ENCODE results near the gene HAUS7.

HAUS7 gene

DNA sequence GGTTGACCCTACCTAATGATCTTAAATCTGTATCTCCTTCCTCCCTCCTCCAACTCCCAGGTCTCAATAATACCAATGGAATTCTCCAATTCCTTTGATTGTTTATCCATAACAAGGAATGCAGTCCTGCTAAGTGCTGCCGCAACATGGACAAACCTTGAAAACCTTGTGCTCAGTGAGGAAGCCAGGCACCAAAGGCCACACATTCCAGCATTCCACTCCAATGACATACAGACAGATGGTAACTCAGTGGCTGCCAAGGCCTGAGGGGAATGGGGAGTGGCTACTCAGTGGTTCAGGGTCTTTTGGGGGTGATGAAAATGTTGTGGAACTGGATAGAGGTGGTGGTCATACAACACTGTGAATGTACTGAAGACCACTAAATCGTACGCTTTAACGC lies 10.4 kb downstream of the HAUS7 start:
- ChIA-PET CTCF (interaction anchor here (0.6 to 5.0 kb wide), 13 partner anchors 12 to 518 kb away, joined by 3 to 81 read pairs (median 4); partner anchors contain the start of gene HAUS7), POLR2A (no interaction called here)
- Histone ChIP-seq H3K4me3 (ENCODE audit: low read depth, low read length) (no peak overlapping the region), H3K36me3 (ENCODE audit: control insufficient read depth in 2 of 2, insufficient read depth in 1 of 2, low read length in 2 of 2) (peaks cover 5 to 66% of the 10 kb centered on the region in 2 experiments; a peak in 2 of 3 replicates), H3K9me3 (ENCODE audit: control insufficient read depth, insufficient read depth, low read depth, low read length) (no peaks in the 10 kb centered on the region), H3K4me1 (ENCODE audit: control insufficient read depth, insufficient read depth, low read length) (no peaks in the 10 kb centered on the region), H3K27ac (ENCODE audit: extremely low read depth, low read depth, low read length) (no peak overlapping the region)
- TF ChIP-seq HOXC10 (CRISPR knock-in tag; IDR thresholded peaks at IDR 0.05) (no peak), ZFP37 (tag by site-specific recombination; IDR thresholded peaks at IDR 0.05) (no peak), ZNF23 (tag by site-specific recombination; IDR thresholded peaks at IDR 0.05; ENCODE audit: borderline replicate concordance) (no peak), ZNF19 (tag by site-specific recombination; IDR thresholded peaks at IDR 0.05; ENCODE audit: low read depth) (no peak), ZNF394 (tag by site-specific recombination; IDR thresholded peaks at IDR 0.05; ENCODE audit: borderline replicate concordance) (no peak)

DNA sequence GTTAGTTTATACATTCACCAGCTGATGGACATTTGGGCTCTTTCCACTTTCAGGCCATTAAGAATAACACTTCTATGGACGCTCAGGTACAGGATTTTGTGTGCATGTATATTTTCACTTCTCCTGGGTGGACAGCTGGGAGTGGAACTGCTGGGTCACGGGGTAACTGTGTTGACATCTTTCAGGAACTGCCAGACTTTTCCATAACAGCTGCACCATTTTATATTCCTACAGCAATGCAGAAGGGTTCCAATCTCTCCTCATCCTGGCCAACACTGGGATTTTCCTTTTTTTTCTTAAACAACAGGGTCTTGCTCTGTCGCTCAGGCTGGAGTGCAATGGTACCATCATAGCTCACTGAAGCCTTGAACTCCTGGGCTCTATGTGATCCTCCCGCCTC lies 11.9 kb downstream of the HAUS7 start:
- Histone ChIP-seq H3K27ac (ENCODE audit: extremely low read depth, low read depth, low read length) (no peak overlapping the region), H3K4me3 (ENCODE audit: low read depth, low read length) (no peak overlapping the region), H3K4me1 (ENCODE audit: control insufficient read depth, insufficient read depth, low read length) (no peaks in the 10 kb centered on the region), H3K36me3 (ENCODE audit: control insufficient read depth in 2 of 2, insufficient read depth in 1 of 2, low read length in 2 of 2) (peaks cover 5 to 60% of the 10 kb centered on the region in 2 experiments; a peak in 2 of 3 replicates), H3K9me3 (ENCODE audit: control insufficient read depth, insufficient read depth, low read depth, low read length) (no peaks in the 10 kb centered on the region)
- CTCF ChIA-PET = interaction anchor here (0.6 to 5.0 kb wide), 3 partner anchors 15 to 511 kb away, joined by 3 to 81 read pairs (median 3); no protein-coding TSS in a partner anchor
- no peak for TF ChIP-seq ZNF776 (tag by site-specific recombination; IDR thresholded peaks at IDR 0.05; ENCODE audit: borderline replicate concordance)
- POLR2A ChIA-PET = no interaction called here

GRCh38 chrX:153457827-153458466 lies 12.4 kb downstream of the HAUS7 start:
- Histone ChIP-seq H3K4me1 (ENCODE audit: control insufficient read depth, insufficient read depth, low read length) (no peaks in the 10 kb centered on the region), H3K36me3 (ENCODE audit: control insufficient read depth in 2 of 2, insufficient read depth in 1 of 2, low read length in 2 of 2) (peaks cover 5 to 56% of the 10 kb centered on the region in 2 experiments; a peak in 2 of 3 replicates), H3K27ac (ENCODE audit: extremely low read depth, low read depth, low read length) (no peak overlapping the region), H3K4me3 (ENCODE audit: low read depth, low read length) (no peak overlapping the region), H3K9me3 (ENCODE audit: control insufficient read depth, insufficient read depth, low read depth, low read length) (no peaks in the 10 kb centered on the region)
- POLR2A ChIA-PET = no interaction called here
- TF ChIP-seq ZNF354C (tag by site-specific recombination; IDR thresholded peaks at IDR 0.05; ENCODE audit: borderline replicate concordance, low read depth) (no peak), ZNF449 (tag by site-specific recombination; IDR thresholded peaks at IDR 0.05) (no peak), REST (tag by site-specific recombination; IDR thresholded peaks at IDR 0.05) (no peak), ZFP69B (tag by site-specific recombination; IDR thresholded peaks at IDR 0.05) (no peak), OSR2 (tag by site-specific recombination; IDR thresholded peaks at IDR 0.05) (no peak), ZNF302 (tag by site-specific recombination; IDR thresholded peaks at IDR 0.05; ENCODE audit: low read depth) (no peak), ZBTB11 (tag by site-specific recombination; conservative IDR thresholded peaks at IDR 0.05; ENCODE audit: low read depth) (no peak), ZXDB (tag by site-specific recombination; IDR thresholded peaks at IDR 0.05) (no peak), ZNF768 (tag by site-specific recombination; IDR thresholded peaks at IDR 0.05) (no peak), ZNF341 (tag by site-specific recombination; IDR thresholded peaks at IDR 0.05; ENCODE audit: low read depth) (no peak), ZNF639 (tag by site-specific recombination; IDR thresholded peaks at IDR 0.05) (no peak), ZNF146 (tag by site-specific recombination; IDR thresholded peaks at IDR 0.05) (no peak), ZNF391 (tag by site-specific recombination; IDR thresholded peaks at IDR 0.05; ENCODE audit: borderline replicate concordance, low read depth) (no peak)
- CTCF ChIA-PET = interaction anchor here (0.6 to 5.0 kb wide), 2 partner anchors 15 to 49 kb away, joined by 3 to 81 read pairs; no protein-coding TSS in a partner anchor

All from HEK293 (cell line).